ENCODE data around the gene CA10.

The CA10 gene

GRCh38 chr17:51610834-51611233 lies 547.7 kb downstream of the CA10 start:
- no peaks in the 10 kb centered on the region for H3K27me3 ChIP-seq (ENCODE audit: insufficient read depth, low read depth)
- no peak overlapping the region for H3K27ac ChIP-seq
- no peaks in the 10 kb centered on the region for H3K4me1 ChIP-seq (ENCODE audit: low read depth, poor library complexity, severe bottlenecking)
- no peaks in the 10 kb centered on the region for H3K79me2 ChIP-seq (ENCODE audit: insufficient read depth, low read depth)
- no peak for TF ChIP-seq CTCF (conservative IDR thresholded peaks at IDR 0.05; ENCODE audit: low read depth, low read length)
- no peak overlapping the region for H2AFZ ChIP-seq (ENCODE audit: low read depth)
- H3K4me3 ChIP-seq (IDR thresholded peaks at IDR 0.05; ENCODE audit: insufficient read depth, low read depth, low read length), result no peak overlapping the region
- no peak overlapping the region for H3K4me2 ChIP-seq
- H4K20me1 ChIP-seq (ENCODE audit: insufficient read depth), result no peaks in the 10 kb centered on the region
- H3K9ac ChIP-seq, result no peak overlapping the region
- no peaks in the 10 kb centered on the region for H3K36me3 ChIP-seq (ENCODE audit: insufficient read depth)

GRCh38 chr17:51610155-51610554 lies 548.4 kb downstream of the CA10 start:
- Histone ChIP-seq H3K4me1 (ENCODE audit: low read depth, poor library complexity, severe bottlenecking) (no peaks in the 10 kb centered on the region), H4K20me1 (ENCODE audit: insufficient read depth) (no peaks in the 10 kb centered on the region), H3K4me2 (no peak overlapping the region), H3K9ac (no peak overlapping the region), H3K27me3 (ENCODE audit: insufficient read depth, low read depth) (no peaks in the 10 kb centered on the region), H3K36me3 (ENCODE audit: insufficient read depth) (no peaks in the 10 kb centered on the region), H3K27ac (no peak overlapping the region), H3K79me2 (ENCODE audit: insufficient read depth, low read depth) (no peaks in the 10 kb centered on the region), H3K4me3 (IDR thresholded peaks at IDR 0.05; ENCODE audit: insufficient read depth, low read depth, low read length) (no peak overlapping the region), H2AFZ (ENCODE audit: low read depth) (no peak overlapping the region)
- no peak for TF ChIP-seq CTCF (conservative IDR thresholded peaks at IDR 0.05; ENCODE audit: low read depth, low read length)

GRCh38 chr17:51608251-51608933 lies 550.1 kb downstream of the CA10 start:
- Histone ChIP-seq H3K4me3 (IDR thresholded peaks at IDR 0.05; ENCODE audit: insufficient read depth, low read depth, low read length) (no peak overlapping the region), H3K4me1 (ENCODE audit: low read depth, poor library complexity, severe bottlenecking) (no peaks in the 10 kb centered on the region), H4K20me1 (ENCODE audit: insufficient read depth) (no peaks in the 10 kb centered on the region)

GRCh38 chr17:51607512-51607911 lies 551.0 kb downstream of the CA10 start:
- H3K9ac ChIP-seq, result no peak overlapping the region
- no peak overlapping the region for H3K4me2 ChIP-seq
- no peaks in the 10 kb centered on the region for H3K36me3 ChIP-seq (ENCODE audit: insufficient read depth)
- no peak overlapping the region for H2AFZ ChIP-seq (ENCODE audit: low read depth)
- H3K79me2 ChIP-seq (ENCODE audit: insufficient read depth, low read depth), result no peaks in the 10 kb centered on the region
- no peaks in the 10 kb centered on the region for H3K27me3 ChIP-seq (ENCODE audit: insufficient read depth, low read depth)
- H3K27ac ChIP-seq, result no peak overlapping the region
- H3K4me1 ChIP-seq (ENCODE audit: low read depth, poor library complexity, severe bottlenecking), result no peaks in the 10 kb centered on the region
- H3K4me3 ChIP-seq (IDR thresholded peaks at IDR 0.05; ENCODE audit: insufficient read depth, low read depth, low read length), result no peak overlapping the region
- no peak for TF ChIP-seq CTCF (conservative IDR thresholded peaks at IDR 0.05; ENCODE audit: low read depth, low read length)
- H4K20me1 ChIP-seq (ENCODE audit: insufficient read depth), result no peaks in the 10 kb centered on the region

More at GRCh38 chr17:51608251-51608933, 550.1 kb downstream of the CA10 start:
- Histone ChIP-seq H3K79me2 (ENCODE audit: insufficient read depth, low read depth) (no peaks in the 10 kb centered on the region), H3K27ac (no peak overlapping the region), H3K36me3 (ENCODE audit: insufficient read depth) (no peaks in the 10 kb centered on the region), H2AFZ (ENCODE audit: low read depth) (no peak overlapping the region), H3K27me3 (ENCODE audit: insufficient read depth, low read depth) (no peaks in the 10 kb centered on the region), H3K9ac (no peak overlapping the region), H3K4me2 (no peak overlapping the region)
- no peak for TF ChIP-seq CTCF (conservative IDR thresholded peaks at IDR 0.05; ENCODE audit: low read depth, low read length)
